HG02973 (cell line): Measurements from ENCODE around the gene PLA2G12A.

Source experiments
- ATAC-seq: cut with Tn5 transposase; IDR thresholded peaks from one replicate; pipeline ENCODE4 v1.9.1; 2021; ENCODE audit warnings: moderate library complexity; ENCODE audit not compliant: unreplicated experiment

The PLA2G12A gene

GRCh38 chr4:109729718-109730618 lies at the start of gene PLA2G12A:
PLA2G12A (minus strand) TSS chr4:109730070; CDS start chr4:109729809, 261 bp downstream.
- ATAC-seq = peak; percentile 76

GRCh38 chr4:109764789-109765402 lies 35.0 kb upstream of the PLA2G12A start:
- ATAC-seq = no peak

GRCh38 chr4:109764376-109764775 lies 34.5 kb upstream of the PLA2G12A start:
- no peak for ATAC-seq

- ATAC-seq = no peak
Observed at GRCh38 chr4:109760682-109761081, 30.8 kb upstream of the PLA2G12A start.

GRCh38 chr4:109755656-109756055 lies 25.8 kb upstream of the PLA2G12A start:
- no peak for ATAC-seq

- ATAC-seq = no peak
Observed at GRCh38 chr4:109754093-109754857, 24.4 kb upstream of the PLA2G12A start.

- no peak for ATAC-seq
Observed at GRCh38 chr4:109752525-109752924, 22.7 kb upstream of the PLA2G12A start.

GRCh38 chr4:109751852-109752251 lies 22.0 kb upstream of the PLA2G12A start:
- no peak for ATAC-seq

- no peak for ATAC-seq
Observed at GRCh38 chr4:109750652-109751244, 20.9 kb upstream of the PLA2G12A start.

- ATAC-seq = no peak
Observed at GRCh38 chr4:109749388-109750082, 19.7 kb upstream of the PLA2G12A start.

- ATAC-seq = no peak
Observed at GRCh38 chr4:109748114-109748513, 18.2 kb upstream of the PLA2G12A start.

- ATAC-seq = no peak
Observed at GRCh38 chr4:109746728-109747127, 16.9 kb upstream of the PLA2G12A start.

- no peak for ATAC-seq
Observed at GRCh38 chr4:109745830-109746229, 16.0 kb upstream of the PLA2G12A start.

- ATAC-seq = no peak
Observed at GRCh38 chr4:109739547-109739946, 9.7 kb upstream of the PLA2G12A start.

GRCh38 chr4:109738104-109738872 lies 8.4 kb upstream of the PLA2G12A start:
- ATAC-seq = no peak

GRCh38 chr4:109735566-109736365 lies 5.9 kb upstream of the PLA2G12A start:
- ATAC-seq = no peak

- ATAC-seq = no peak
Observed at GRCh38 chr4:109733728-109734127, 3.9 kb upstream of the PLA2G12A start.

- ATAC-seq = no peak
Observed at GRCh38 chr4:109730619-109731545, 1.0 kb upstream of the PLA2G12A start.
